HL-60/S4 (cell line): ENCODE results near the gene LEF1.

ENCODE experiments used
- in situ Hi-C: fragments of 300-500 bp; cut with MboI; formaldehyde crosslinking; loops from 2 replicates; pipeline ENCODE4 v1.14.3; 2022; ENCODE audit warnings: low sequenced_read_pairs

The LEF1 gene

GRCh38 chr4:108037884-108038283, 130.8 kb downstream of the LEF1 start:
- in situ Hi-C loops: no loop called here

GRCh38 chr4:108036213-108036612, 132.5 kb downstream of the LEF1 start:
- in situ Hi-C loops: no loop called here

- in situ Hi-C loops: no loop called here
These were observed 133.0 kb downstream of the LEF1 start for GRCh38 chr4:108035691-108036090.

- in situ Hi-C loops: no loop called here
These were observed 134.2 kb downstream of the LEF1 start for GRCh38 chr4:108034565-108034964.

DNA sequence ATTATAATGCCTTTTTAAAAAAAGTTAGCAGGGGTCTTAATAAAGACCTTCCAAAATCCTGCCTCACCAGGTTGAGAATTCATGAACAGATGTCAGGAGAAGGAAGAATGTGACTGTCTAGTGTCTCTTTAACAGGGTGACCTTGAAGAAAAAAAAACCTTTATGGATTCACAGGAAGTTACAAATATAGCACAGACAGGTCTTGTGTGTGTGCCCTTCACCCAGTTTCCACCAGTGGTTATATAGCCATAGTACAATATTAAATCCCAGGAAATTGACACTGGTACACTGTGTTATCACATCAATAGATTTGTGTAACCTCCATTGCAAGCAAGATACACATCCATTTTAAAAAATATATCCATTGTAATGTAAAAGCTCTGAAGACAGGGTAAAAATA, 135.4 kb downstream of the LEF1 start:
- in situ Hi-C loops: no loop called here

DNA sequence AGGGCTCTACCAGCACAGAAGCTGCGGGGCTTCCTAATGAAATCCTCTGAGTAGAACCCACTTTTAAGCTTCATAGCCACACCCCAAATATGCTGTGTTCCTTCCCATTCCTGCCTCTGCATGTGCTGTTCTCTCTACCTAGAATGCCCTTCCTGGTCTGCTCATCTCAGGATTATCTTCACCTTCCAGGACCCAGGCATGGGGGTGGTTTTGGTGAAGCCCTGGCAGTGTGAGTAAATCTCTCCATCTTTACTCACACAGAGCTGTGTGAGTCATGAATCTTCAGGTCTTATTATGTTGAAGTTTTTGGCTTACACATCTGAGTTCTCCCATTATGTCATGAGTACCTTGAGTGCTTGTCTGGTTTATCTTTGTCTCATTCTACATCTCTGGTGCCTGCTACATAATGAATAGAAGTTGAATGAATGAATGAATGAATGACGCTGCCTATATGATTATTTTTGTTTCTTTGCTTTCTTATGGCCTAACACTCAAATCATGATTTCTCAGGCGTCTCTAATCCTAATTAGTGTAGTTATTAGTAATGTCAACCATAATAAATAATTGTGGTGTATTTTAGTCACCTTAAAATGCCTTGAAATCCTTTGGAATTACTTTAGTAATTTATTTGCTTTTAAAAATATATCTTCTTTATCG, 137.2 kb downstream of the LEF1 start:
- in situ Hi-C loops: no loop called here

- in situ Hi-C loops: no loop called here
These were observed 138.4 kb downstream of the LEF1 start for GRCh38 chr4:108030332-108030731.

GRCh38 chr4:108029731-108030130, 139.0 kb downstream of the LEF1 start:
- in situ Hi-C loops: no loop called here

- in situ Hi-C loops: no loop called here
These were observed 139.6 kb downstream of the LEF1 start for GRCh38 chr4:108029016-108029720.

- in situ Hi-C loops: loop anchor here (25.0 kb wide), 1 partner anchor 537 kb away; no protein-coding TSS in a partner anchor
These were observed 143.9 kb downstream of the LEF1 start for GRCh38 chr4:108024878-108025165.

GRCh38 chr4:108024085-108024877, 144.5 kb downstream of the LEF1 start:
- in situ Hi-C loops: loop anchor here (25.0 kb wide), 1 partner anchor 538 kb away; no protein-coding TSS in a partner anchor

- in situ Hi-C loops: loop anchor here (25.0 kb wide), 1 partner anchor 543 kb away; no protein-coding TSS in a partner anchor
These were observed 149.9 kb downstream of the LEF1 start for GRCh38 chr4:108018884-108019187.

GRCh38 chr4:108018040-108018883, 150.5 kb downstream of the LEF1 start:
- in situ Hi-C loops: loop anchor here (25.0 kb wide), 1 partner anchor 544 kb away; no protein-coding TSS in a partner anchor

- in situ Hi-C loops: loop anchor here (25.0 kb wide), 1 partner anchor 548 kb away; no protein-coding TSS in a partner anchor
These were observed 154.8 kb downstream of the LEF1 start for GRCh38 chr4:108013955-108014354.

DNA sequence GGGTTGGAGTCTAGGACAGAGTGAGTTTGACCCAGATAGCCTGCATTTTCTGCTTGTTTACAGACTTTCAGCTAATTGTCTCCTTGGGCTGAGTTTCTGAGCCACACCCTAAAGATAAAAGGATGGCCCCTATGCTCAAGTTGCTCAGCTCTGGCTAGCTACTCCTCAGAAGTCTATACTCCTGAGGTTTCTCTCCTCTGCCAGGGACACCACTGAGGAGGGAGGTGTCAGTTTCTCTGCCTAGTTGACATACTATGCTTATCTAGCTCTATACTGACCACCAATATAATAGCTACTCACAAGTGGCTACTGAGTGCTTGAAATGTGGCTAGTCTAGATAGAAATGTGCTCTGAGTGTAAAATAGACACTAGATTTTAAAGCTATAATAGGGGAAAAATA, 155.4 kb downstream of the LEF1 start:
- in situ Hi-C loops: loop anchor here (25.0 kb wide), 1 partner anchor 549 kb away; no protein-coding TSS in a partner anchor

- in situ Hi-C loops: loop anchor here (25.0 kb wide), 1 partner anchor 550 kb away; no protein-coding TSS in a partner anchor
These were observed 156.3 kb downstream of the LEF1 start for GRCh38 chr4:108012382-108012781.

- in situ Hi-C loops: loop anchor here (25.0 kb wide), 1 partner anchor 552 kb away; no protein-coding TSS in a partner anchor
These were observed 158.6 kb downstream of the LEF1 start for GRCh38 chr4:108010167-108010566.

DNA sequence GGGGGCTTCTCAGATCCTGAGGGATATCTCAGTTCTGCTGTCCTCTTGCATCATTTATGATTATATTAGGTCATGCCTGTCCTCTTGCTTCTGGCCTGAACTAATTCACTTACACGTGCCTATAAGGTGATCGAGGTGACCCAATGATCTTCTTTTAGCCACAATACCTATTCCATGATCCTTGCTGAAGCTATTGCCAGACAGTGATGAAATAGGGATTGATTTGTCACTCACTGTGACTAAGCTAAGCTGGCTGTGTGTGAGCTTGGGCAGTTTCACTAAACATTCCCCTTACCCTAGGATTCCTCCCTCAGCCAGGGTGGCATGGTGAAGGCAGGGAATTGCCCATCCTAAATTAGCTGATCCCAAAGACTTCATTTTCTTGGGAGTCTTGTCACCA, 160.0 kb downstream of the LEF1 start:
- in situ Hi-C loops: loop anchor here (25.0 kb wide), 1 partner anchor 554 kb away; no protein-coding TSS in a partner anchor

- in situ Hi-C loops: loop anchor here (25.0 kb wide), 1 partner anchor 554 kb away; no protein-coding TSS in a partner anchor
These were observed 160.7 kb downstream of the LEF1 start for GRCh38 chr4:108007984-108008383.

- in situ Hi-C loops: loop anchor here (25.0 kb wide), 1 partner anchor 556 kb away; no protein-coding TSS in a partner anchor
These were observed 162.4 kb downstream of the LEF1 start for GRCh38 chr4:108006361-108006760.
